Sigmoid colon (tissue), 7 donors: ENCODE data around the gene CPT2. TPM values are rescaled to one million over a fixed set of nuclear protein-coding genes. Genes with fewer than 3 reads are reported as not detected.
"Not testable (repeated sequence)": the region's sequence is repeated elsewhere in the genome, so short reads cannot be mapped to it uniquely, and the experiment has no call there.

Source experiments
- DNase-seq: peaks from one replicate; pipeline ENCODE4 v3.0.0-alpha.2; 2019
- H3K27ac ChIP-seq, 4 donors: fragments of 200-600 bp; sonication (generic); one replicate each; pipeline ENCODE4 v1.5.1; 2016 to 2019; ENCODE audit warnings: mild to moderate bottlenecking in 1 of 4
- H3K27me3 ChIP-seq, 3 donors: fragments of 200-600 bp; sonication (generic); one replicate each; pipeline ENCODE4 v1.5.1; 2019; ENCODE audit warnings: mild to moderate bottlenecking in 1 of 3
- H3K36me3 ChIP-seq, 4 donors: fragments of 200-600 bp; sonication (generic); one replicate each; pipeline ENCODE4 v1.5.1; 2016 to 2019
- H3K4me1 ChIP-seq, 4 donors: fragments of 200-600 bp; sonication (generic); one replicate each; pipeline ENCODE4 v1.5.1; 2017 to 2019
- H3K4me3 ChIP-seq, 4 donors: fragments of 200-600 bp; sonication (generic); one replicate each; pipeline ENCODE4 v1.5.1; 2017 to 2019; ENCODE audit warnings: mild to moderate bottlenecking in 2 of 4, moderate library complexity in 1 of 4
- H3K9me3 ChIP-seq, 4 donors: fragments of 200-600 bp in 3 of 4; sonication (generic) in 3 of 4; one replicate each; pipeline versions ENCODE4 v1.5.1 to v1.6.1; 2013 to 2019
- CTCF ChIP-seq, 4 experiments: fragments of 450-650 bp in 3 of 4; fragments of 200-600 bp in 1 of 4; IDR thresholded peaks; one replicate each; pipeline ENCODE4 v1.5.1; 2016 to 2019; ENCODE audit warnings: antibody characterized with exemption in 4 of 4, mild to moderate bottlenecking in 3 of 4, moderate library complexity in 2 of 4
- EP300 ChIP-seq, 4 donors: sonication (generic); formaldehyde crosslinking; IDR thresholded peaks; one replicate each; pipeline ENCODE4 v1.6.1; 2017; ENCODE audit warnings: antibody characterized with exemption in 4 of 4
- POLR2A ChIP-seq, 2 donors: fragments of 450-650 bp; IDR thresholded peaks; one replicate each; pipeline ENCODE4 v1.6.1; 2016; ENCODE audit warnings: antibody characterized with exemption in 2 of 2, mild to moderate bottlenecking in 2 of 2, moderate library complexity in 2 of 2
- POLR2AphosphoS5 ChIP-seq, 4 donors: sonication (generic); formaldehyde crosslinking; IDR thresholded peaks; one replicate each; pipeline ENCODE4 v1.6.1; 2017; ENCODE audit warnings: antibody characterized with exemption in 4 of 4
- WGBS, 2 donors: extraction: QIAGEN DNeasy Blood & Tissue Kit; methylation state at CpG; one replicate each; pipeline ENCODE4 v1.1.7; 2013; 5-methylcytosine and 5-hydroxymethylcytosine counted together
- intact Hi-C: fragments of 100-400 bp; cut with DNase I; formaldehyde crosslinking; loops from one replicate; pipeline ENCODE4 v1.15.1; 2023
- polyA plus RNA-seq, 3 donors: library from polyadenylated mRNA; stranded (reverse); fragments of 200-250 nt; gene quantifications; one replicate each; pipeline ENCODE4 v1.2.3, GENCODE V29; 2013
- total RNA-seq, 4 donors: library from RNA; depleted of rRNA; stranded (reverse); fragments of >200 nt; gene quantifications; one replicate each; pipeline ENCODE4 v1.1.0, GENCODE V29; 2016
- donor health status: healthy with polysubstance abuse.
- donor health status: Bipolar disorder and iron deficiency.
- donor health status: healthy.

The CPT2 gene
- total and polyA plus RNA-seq, 7 donors: 8.0 to 78.8 (median 14.1) TPM

GRCh38 chr1:53197291-53198200, 922 bp downstream of the CPT2 start:
- peaks cover under 1 to 14% (median 9%) of the 10 kb centered on the region in 4 donors for H3K36me3 ChIP-seq
- peak; percentile 58 for DNase-seq
- no peaks in the 10 kb centered on the region for H3K27me3 ChIP-seq
- peak overlapping the region; percentile 89 to 100 (median 93) for H3K4me3 ChIP-seq
- TF ChIP-seq POLR2AphosphoS5 (IDR thresholded peaks at IDR 0.05): no peak
- TF ChIP-seq EP300 (IDR thresholded peaks at IDR 0.05): no peak
- TF ChIP-seq CTCF (IDR thresholded peaks at IDR 0.05): no peak
- TF ChIP-seq POLR2A (IDR thresholded peaks at IDR 0.05): no peak
- H3K9me3 ChIP-seq: no peaks in the 10 kb centered on the region
- H3K27ac ChIP-seq: peak overlapping the region; percentile 99 to 100 (median 100)
- 33 to 34% methylated on average over 13 of the region's 13 CpGs for WGBS, 2 donors
- intact Hi-C loops: loop anchor here (1.0 to 10.0 kb wide), 2 partner anchors 23 to 493 kb away; partner anchors contain the start of gene CZIB
- peaks cover 0 to 38% (median 31%) of the 10 kb centered on the region in 4 donors for H3K4me1 ChIP-seq

GRCh38 chr1:53198241-53198651, 1.6 kb downstream of the CPT2 start:
- no peak for TF ChIP-seq POLR2A (IDR thresholded peaks at IDR 0.05)
- peak in 1 of 4 donors; percentile 42 for TF ChIP-seq POLR2AphosphoS5 (IDR thresholded peaks at IDR 0.05)
- Histone ChIP-seq H3K27me3 (no peaks in the 10 kb centered on the region), H3K4me1 (peaks cover 0 to 38% (median 31%) of the 10 kb centered on the region in 4 donors), H3K27ac (peak overlapping the region; percentile 99 to 100 (median 100)), H3K4me3 (no peak overlapping the region), H3K36me3 (peaks cover 7 to 21% (median 14%) of the 10 kb centered on the region in 4 donors), H3K9me3 (no peaks in the 10 kb centered on the region)
- intact Hi-C loops: loop anchor here (10.0 kb wide), 1 partner anchor 493 kb away; no protein-coding TSS in a partner anchor
- DNase-seq: peak; percentile 69
- WGBS, 2 donors: 19 to 50% methylated on average over 4 of the region's 4 CpGs

DNA sequence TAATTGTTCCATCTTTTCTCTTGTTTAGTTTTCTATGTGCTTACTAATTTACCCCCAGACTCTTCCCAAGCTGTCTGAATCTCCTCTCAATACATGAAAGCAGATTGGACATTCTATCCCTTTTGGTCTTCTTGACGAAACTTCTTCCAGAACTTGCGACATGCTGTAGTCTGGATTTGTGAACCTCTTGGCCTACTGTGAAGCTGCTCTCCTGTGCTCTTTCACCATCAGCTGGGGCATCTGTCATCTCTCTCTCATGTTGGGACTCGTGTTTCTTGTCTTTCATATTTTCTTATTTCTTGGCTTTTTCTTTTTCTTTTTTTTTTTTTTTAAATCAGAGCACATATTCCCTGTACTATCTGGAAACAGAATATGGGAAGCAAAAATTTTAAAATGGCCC, 6.8 kb downstream of the CPT2 start:
- WGBS, 2 donors: 96 to 98% methylated on average over 3 of the region's 3 CpGs
- H3K9me3 ChIP-seq: peaks cover 0 to 5% (median 0%) of the 10 kb centered on the region in 4 donors
- intact Hi-C loops: no loop called here
- H3K4me1 ChIP-seq: peaks cover 0 to 9% (median 4%) of the 10 kb centered on the region in 4 donors
- H3K4me3 ChIP-seq: no peak overlapping the region
- no peaks in the 10 kb centered on the region for H3K27me3 ChIP-seq
- H3K27ac ChIP-seq: no peak overlapping the region
- peaks cover 10 to 67% (median 32%) of the 10 kb centered on the region in 4 donors for H3K36me3 ChIP-seq
- DNase-seq: peak; percentile 15
- TF ChIP-seq POLR2A (IDR thresholded peaks at IDR 0.05) (no peak), POLR2AphosphoS5 (IDR thresholded peaks at IDR 0.05) (no peak), EP300 (IDR thresholded peaks at IDR 0.05) (no peak), CTCF (IDR thresholded peaks at IDR 0.05) (no peak)

- 95 to 96% methylated on average over 1 of the region's 1 CpG for WGBS, 2 donors
These were observed 8.9 kb downstream of the CPT2 start for GRCh38 chr1:53205496-53205895.

DNA sequence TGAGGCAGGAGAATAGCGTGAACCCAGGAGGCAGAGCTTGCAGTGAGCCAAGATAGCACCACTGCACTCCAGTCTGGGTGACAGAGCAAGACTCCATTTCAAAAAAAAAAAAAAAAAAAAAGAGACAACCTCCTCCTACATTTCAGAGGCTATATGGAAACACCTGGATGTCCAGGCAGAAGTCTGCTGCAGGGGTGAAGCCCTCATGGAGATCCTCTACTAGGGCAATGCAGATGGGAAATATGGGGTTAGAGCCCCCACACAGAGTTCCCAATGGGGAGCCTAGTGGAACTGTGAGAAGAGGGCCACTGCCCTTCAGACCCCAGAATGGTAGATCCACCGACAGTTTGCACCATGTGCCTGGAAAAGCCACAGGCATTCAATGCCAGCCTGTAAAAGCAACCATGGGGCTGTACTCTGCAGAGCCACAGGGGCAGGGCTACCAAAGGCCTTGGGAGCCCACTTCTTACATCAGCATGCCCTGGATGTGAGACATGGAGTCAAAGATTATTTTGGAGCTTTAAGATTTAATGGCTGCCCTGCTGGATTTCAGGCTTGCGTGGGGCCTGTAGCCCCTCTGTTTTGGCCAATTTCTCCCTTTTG, 9.6 kb downstream of the CPT2 start:
- H3K27me3 ChIP-seq, H3K4me1 ChIP-seq, H3K27ac ChIP-seq, DNase-seq, H3K9me3 ChIP-seq, intact Hi-C loops, H3K4me3 ChIP-seq: not testable (repeated sequence)
- peaks cover 15 to 93% (median 49%) of the 10 kb centered on the region in 4 donors for H3K36me3 ChIP-seq
- 98 to 100% methylated on average over 3 of the region's 3 CpGs for WGBS, 2 donors

More at GRCh38 chr1:53205496-53205895, 8.9 kb downstream of the CPT2 start:
- H3K4me1 ChIP-seq, H3K9me3 ChIP-seq, H3K4me3 ChIP-seq, DNase-seq, intact Hi-C loops, H3K27me3 ChIP-seq, H3K27ac ChIP-seq: not testable (repeated sequence)
- peaks cover 15 to 87% (median 44%) of the 10 kb centered on the region in 4 donors for H3K36me3 ChIP-seq
